Cardiac fibroblast (primary cell): ENCODE measurements around the gene SEMA3B.
"Not testable (repeated sequence)": the region's sequence is repeated elsewhere in the genome, so short reads cannot be mapped to it uniquely, and the experiment has no call there.

Experiments
- DNase-seq, 2 donors: peaks; one replicate each; pipeline versions ENCODE4 v3.0.0 to v3.0.0-alpha.2; 2010; ENCODE audit warnings: low read depth in 2 of 2
- H3K4me3 ChIP-seq, 2 donors: replicated peaks in 1 of 2; 1 replicate in 1 of 2; 2 replicates in 1 of 2; pipeline ENCODE4 v1.5.1; 2011; ENCODE audit warnings: low read depth in 2 of 2, low read length in 2 of 2, mild to moderate bottlenecking in 2 of 2, moderate library complexity in 1 of 2
- CTCF ChIP-seq: IDR thresholded peaks from one replicate; pipeline ENCODE4 v1.5.1; 2011; ENCODE audit warnings: low read depth, mild to moderate bottlenecking, low read length, inconsistent platforms

The SEMA3B gene

GRCh38 chr3:50258029-50258680, 10.8 kb upstream of the SEMA3B start:
- TF ChIP-seq CTCF, result no peak
- DNase-seq, result no peak
- no peak overlapping the region for H3K4me3 ChIP-seq

GRCh38 chr3:50258979-50259378, 10.0 kb upstream of the SEMA3B start:
- DNase-seq, result no peak
- no peak for TF ChIP-seq CTCF
- H3K4me3 ChIP-seq, result no peak overlapping the region

DNA sequence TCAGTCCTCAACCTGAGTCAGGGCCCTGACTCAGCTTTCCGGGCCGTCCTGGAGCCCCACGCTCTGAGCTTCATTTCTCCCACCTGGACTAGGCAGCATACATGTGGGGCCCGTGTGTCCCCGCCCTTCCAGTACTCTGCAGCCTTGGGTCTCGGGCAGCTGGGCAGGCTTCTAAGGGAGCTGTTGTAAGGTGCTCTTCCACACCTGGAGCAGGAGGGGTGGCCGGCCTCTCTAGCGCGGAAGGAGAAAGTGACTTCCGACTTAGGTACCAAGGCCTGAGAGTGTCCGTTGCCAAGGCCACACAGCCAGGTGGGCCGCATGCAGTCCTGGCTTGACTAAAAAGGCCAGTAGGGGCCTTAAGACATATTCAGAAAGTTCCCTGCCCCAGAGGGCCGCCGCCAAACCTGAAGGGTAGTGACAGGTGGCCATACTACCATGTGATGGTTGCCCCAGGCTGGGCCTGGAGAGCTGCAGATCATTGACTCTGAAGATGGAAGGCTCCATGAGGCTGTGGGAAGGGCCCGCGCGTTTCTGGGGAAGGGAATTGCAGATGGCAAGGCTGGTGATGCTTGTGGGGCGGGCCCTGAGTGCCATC, 9.4 kb upstream of the SEMA3B start:
- no peak for TF ChIP-seq CTCF
- no peak for DNase-seq
- H3K4me3 ChIP-seq, result no peak overlapping the region

DNA sequence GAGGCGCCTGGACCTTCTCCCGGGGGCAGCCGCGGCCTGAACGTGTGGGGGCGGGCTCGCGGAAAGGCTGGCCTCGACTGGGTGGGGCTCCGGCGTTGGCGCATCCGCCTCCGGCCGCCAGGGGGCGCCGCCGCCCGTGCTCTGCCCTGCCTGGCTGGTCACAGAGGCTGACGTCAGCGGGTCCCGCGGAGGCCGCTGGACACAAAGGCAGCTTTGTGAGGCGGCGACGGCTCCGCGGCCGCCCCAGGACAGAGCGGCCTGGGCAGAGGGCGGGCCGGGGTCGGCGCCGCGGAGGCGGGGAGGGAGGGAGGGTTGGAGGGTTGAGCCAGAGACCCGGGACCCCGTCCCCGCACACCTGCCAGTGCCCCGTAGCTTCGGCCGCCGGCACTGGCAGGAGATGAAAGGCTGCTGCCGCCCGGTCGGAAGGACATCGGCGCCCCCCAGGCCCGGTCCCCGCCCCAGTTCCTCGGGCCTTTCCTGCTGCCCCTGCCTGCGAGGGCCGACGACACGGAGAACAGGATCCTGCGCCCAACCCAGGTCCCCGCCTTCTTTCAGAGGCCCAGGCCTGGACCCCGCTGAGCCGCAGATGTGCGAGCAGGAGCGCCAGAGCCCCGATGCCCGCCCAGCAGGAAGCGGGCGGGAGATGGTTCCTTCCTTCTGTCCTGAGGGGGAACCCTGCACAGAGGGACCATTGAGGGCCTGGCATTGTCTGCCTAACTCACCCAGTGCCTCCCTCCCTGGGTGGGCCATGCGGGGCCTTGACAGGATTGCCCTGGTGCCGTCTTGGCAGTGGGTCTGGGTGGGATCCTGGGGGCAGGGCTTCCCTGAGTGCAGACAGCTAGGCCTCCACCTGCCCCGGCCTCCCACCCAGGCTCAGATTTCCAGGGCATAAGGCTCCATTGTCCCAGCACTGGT, 8.7 kb upstream of the SEMA3B start:
- peak overlapping the region; percentile 52 to 56 for H3K4me3 ChIP-seq
- TF ChIP-seq CTCF, result peak; percentile 53
- peak; percentile 88 to 94 for DNase-seq

DNA sequence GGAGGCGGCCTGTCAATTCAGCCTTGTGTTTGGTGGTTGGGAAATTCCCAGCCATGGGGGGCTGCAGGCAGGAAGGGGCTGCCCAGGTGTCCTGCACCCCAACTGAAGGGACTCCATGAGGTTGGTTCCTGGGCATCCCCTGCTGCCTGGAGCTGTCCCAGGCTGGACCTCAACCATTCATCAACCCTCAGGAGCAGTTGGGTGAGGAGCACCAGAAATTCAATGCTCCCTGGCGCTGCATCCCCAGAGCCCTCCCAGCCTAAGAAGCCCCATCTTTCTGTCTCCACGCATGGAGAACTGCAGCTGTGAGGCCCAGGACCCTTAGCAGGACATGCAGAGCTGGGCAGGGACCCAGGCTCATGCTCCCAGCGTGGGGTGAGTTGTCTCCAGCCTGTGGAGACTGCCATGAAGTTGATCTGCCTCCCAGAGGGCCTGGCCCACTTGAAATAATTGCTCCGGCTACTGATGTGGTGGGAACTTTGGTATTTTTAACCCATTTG, 8.0 kb upstream of the SEMA3B start:
- no peak overlapping the region for H3K4me3 ChIP-seq
- no peak for DNase-seq
- TF ChIP-seq CTCF, result no peak

DNA sequence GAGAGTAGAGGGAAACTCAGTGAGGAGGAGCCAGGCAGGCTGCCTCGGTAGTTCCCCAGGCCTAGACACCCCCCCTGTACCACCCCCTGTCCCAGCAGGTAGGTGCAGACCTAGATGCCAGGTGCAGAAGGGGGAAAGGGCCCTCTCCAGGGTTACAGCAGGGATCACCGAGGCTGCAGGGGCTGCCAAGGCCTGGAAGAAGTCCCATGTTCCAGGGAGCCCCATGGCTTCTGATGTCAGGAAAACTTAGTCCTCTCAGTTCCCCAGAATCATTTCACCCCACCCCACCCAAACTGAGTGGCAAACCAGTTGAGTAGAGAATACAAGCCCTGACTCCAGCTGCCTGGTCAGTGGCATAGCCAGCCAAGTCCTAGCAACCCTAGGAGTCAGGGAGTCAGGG, 7.4 kb upstream of the SEMA3B start:
- DNase-seq, result no peak
- TF ChIP-seq CTCF, result no peak
- no peak overlapping the region for H3K4me3 ChIP-seq

- H3K4me3 ChIP-seq, DNase-seq: not testable (repeated sequence)
Measured at GRCh38 chr3:50262200-50262599, 6.7 kb upstream of the SEMA3B start.
